WTC11 (cell line): ENCODE data around the gene ATP9A.

Experiments
- ATF2 ChIP-seq: sonication (generic); formaldehyde crosslinking; IDR thresholded peaks from 2 replicates; pipeline ENCODE4 v1.8.1; 2022; ENCODE audit warnings: low read depth, missing genetic modification reagents, borderline replicate concordance
- ATF3 ChIP-seq: sonication (generic); formaldehyde crosslinking; conservative IDR thresholded peaks from 2 replicates; pipeline ENCODE4 v1.8.1; 2022; ENCODE audit warnings: mild to moderate bottlenecking, missing genetic modification reagents
- CTCF ChIP-seq: fragments of 200-600 bp; IDR thresholded peaks from 2 replicates; pipeline ENCODE4 v1.8.0; 2022; ENCODE audit warnings: antibody characterized with exemption
- E2F1 ChIP-seq: sonication (generic); formaldehyde crosslinking; IDR thresholded peaks from 2 replicates; pipeline ENCODE4 v1.8.0; 2022; ENCODE audit warnings: mild to moderate bottlenecking, missing genetic modification reagents
- ETV6 ChIP-seq: sonication (generic); formaldehyde crosslinking; IDR thresholded peaks from 2 replicates; pipeline ENCODE4 v1.8.1; 2022; ENCODE audit warnings: mild to moderate bottlenecking, missing genetic modification reagents
- JUN ChIP-seq: sonication (generic); formaldehyde crosslinking; IDR thresholded peaks from 2 replicates; pipeline ENCODE4 v1.8.0; 2023; ENCODE audit warnings: mild to moderate bottlenecking, missing genetic modification reagents
- MLX ChIP-seq: sonication (generic); formaldehyde crosslinking; IDR thresholded peaks from 2 replicates; pipeline ENCODE4 v1.8.1; 2023; ENCODE audit warnings: mild to moderate bottlenecking, missing genetic modification reagents, moderate library complexity
- OVOL2 ChIP-seq: fragments of 250-450 bp; sonication (Bioruptor Pico); IDR thresholded peaks from 2 replicates; pipeline ENCODE4 v1.9.0; 2021; ENCODE audit warnings: mild to moderate bottlenecking, borderline replicate concordance
- SMAD3 ChIP-seq: sonication (generic); formaldehyde crosslinking; IDR thresholded peaks from 2 replicates; pipeline ENCODE4 v1.8.0; 2022; ENCODE audit warnings: missing genetic modification reagents, mild to moderate bottlenecking, borderline replicate concordance
- SP1 ChIP-seq: sonication (generic); formaldehyde crosslinking; conservative IDR thresholded peaks from 2 replicates; pipeline ENCODE4 v1.8.1; 2022; ENCODE audit warnings: missing genetic modification reagents

- TF ChIP-seq SP1 (CRISPR knock-in tag), result no peak
- no peak for TF ChIP-seq JUN (CRISPR knock-in tag)
- no peak for TF ChIP-seq ATF3
- no peak for TF ChIP-seq OVOL2
- TF ChIP-seq CTCF, result no peak
- TF ChIP-seq ATF2, result no peak
- no peak for TF ChIP-seq E2F1 (CRISPR knock-in tag)
- no peak for TF ChIP-seq SMAD3 (CRISPR knock-in tag)
- TF ChIP-seq MLX, result no peak
- no peak for TF ChIP-seq ETV6
These were observed 192.7 kb downstream of the ATP9A start for GRCh38 chr20:51575486-51575885.
